Esophagus muscularis mucosa (tissue), 3 donors: ENCODE measurements around the gene YIPF7.

Experiments used
- POLR2A ChIP-seq: fragments of 450-650 bp; IDR thresholded peaks from one replicate; pipeline ENCODE4 v1.6.1; 2017; ENCODE audit warnings: antibody characterized with exemption, moderate library complexity, mild to moderate bottlenecking, low read depth
- TF ChIP-seq, protein P1 (sequence below), 3 experiments: fragments of 200-600 bp in 2 of 3; fragments of 450-650 bp in 1 of 3; sonication (generic) in 2 of 3; IDR thresholded peaks; one replicate each; pipeline ENCODE4 v1.5.1; 2017 to 2019; ENCODE audit warnings: antibody characterized with exemption in 3 of 3, mild to moderate bottlenecking in 2 of 3, moderate library complexity in 1 of 3

DNA sequence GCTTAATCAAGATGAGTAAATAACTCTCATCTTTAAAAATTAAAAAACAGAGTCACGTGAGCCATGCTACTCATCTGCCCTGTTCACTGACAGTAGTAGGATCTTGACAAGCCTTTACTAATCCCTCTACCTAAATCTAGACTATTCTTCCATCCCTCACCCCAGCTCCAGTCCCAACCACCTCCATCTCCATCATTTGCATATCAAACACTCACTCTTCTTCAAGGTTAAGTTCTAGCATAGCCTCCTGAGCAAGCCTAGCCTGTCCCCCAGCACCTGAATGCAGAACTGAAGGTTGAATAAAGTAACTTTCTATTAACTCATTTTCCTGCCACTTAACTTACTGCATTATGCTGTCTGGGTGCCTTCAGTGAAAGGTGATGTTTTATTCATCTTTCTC is 72.5 kb downstream of the YIPF7 start:
- TF ChIP-seq POLR2A, result no peak
- TF ChIP-seq, protein P1, sequence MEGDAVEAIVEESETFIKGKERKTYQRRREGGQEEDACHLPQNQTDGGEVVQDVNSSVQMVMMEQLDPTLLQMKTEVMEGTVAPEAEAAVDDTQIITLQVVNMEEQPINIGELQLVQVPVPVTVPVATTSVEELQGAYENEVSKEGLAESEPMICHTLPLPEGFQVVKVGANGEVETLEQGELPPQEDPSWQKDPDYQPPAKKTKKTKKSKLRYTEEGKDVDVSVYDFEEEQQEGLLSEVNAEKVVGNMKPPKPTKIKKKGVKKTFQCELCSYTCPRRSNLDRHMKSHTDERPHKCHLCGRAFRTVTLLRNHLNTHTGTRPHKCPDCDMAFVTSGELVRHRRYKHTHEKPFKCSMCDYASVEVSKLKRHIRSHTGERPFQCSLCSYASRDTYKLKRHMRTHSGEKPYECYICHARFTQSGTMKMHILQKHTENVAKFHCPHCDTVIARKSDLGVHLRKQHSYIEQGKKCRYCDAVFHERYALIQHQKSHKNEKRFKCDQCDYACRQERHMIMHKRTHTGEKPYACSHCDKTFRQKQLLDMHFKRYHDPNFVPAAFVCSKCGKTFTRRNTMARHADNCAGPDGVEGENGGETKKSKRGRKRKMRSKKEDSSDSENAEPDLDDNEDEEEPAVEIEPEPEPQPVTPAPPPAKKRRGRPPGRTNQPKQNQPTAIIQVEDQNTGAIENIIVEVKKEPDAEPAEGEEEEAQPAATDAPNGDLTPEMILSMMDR (IDR thresholded peaks at IDR 0.05), result no peak
